ENCODE measurements around the gene FDXACB1.

The FDXACB1 gene

DNA sequence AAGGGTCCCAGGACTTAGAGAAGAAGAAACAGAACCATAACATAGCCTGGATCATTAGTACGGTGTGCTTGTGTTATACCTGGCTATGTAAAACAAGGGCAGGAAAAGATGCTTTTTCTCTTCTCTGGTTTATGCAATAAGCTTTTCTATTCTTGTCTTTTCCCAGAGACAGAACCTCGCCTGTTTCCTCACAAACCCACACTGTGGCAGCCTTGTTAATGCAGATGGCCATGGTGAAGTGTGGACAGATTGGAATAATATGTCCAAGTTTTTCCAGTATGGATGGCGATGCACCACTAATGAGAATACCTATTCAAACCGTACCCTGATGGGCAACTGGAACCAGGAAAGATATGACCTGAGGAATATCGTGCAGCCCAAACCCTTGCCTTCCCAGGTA lies 3.2 kb upstream of the FDXACB1 start:
- no peak for TF ChIP-seq EZH2 (IDR thresholded peaks at IDR 0.05; ENCODE audit: borderline replicate concordance, low read depth, low read length, severe bottlenecking)
- TF ChIP-seq, protein P1, sequence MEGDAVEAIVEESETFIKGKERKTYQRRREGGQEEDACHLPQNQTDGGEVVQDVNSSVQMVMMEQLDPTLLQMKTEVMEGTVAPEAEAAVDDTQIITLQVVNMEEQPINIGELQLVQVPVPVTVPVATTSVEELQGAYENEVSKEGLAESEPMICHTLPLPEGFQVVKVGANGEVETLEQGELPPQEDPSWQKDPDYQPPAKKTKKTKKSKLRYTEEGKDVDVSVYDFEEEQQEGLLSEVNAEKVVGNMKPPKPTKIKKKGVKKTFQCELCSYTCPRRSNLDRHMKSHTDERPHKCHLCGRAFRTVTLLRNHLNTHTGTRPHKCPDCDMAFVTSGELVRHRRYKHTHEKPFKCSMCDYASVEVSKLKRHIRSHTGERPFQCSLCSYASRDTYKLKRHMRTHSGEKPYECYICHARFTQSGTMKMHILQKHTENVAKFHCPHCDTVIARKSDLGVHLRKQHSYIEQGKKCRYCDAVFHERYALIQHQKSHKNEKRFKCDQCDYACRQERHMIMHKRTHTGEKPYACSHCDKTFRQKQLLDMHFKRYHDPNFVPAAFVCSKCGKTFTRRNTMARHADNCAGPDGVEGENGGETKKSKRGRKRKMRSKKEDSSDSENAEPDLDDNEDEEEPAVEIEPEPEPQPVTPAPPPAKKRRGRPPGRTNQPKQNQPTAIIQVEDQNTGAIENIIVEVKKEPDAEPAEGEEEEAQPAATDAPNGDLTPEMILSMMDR (IDR thresholded peaks at IDR 0.05; ENCODE audit: borderline replicate concordance, extremely low read depth, low read length, poor library complexity, severe bottlenecking) = no peak
- H3K36me3 ChIP-seq (ENCODE audit: insufficient read depth, low read length) = no peaks in the 10 kb centered on the region
- DNase-seq = no peak
- H3K27me3 ChIP-seq (ENCODE audit: insufficient read depth, low read length, poor library complexity) = no peaks in the 10 kb centered on the region
- H3K9me3 ChIP-seq (ENCODE audit: insufficient read depth, low read length, severe bottlenecking) = no peaks in the 10 kb centered on the region
- H3K4me3 ChIP-seq (ENCODE audit: low read depth in 1 of 2, low read length in 2 of 2) = no peak overlapping the region
- no peak overlapping the region for H3K27ac ChIP-seq (ENCODE audit: low read length)
- H4K20me1 ChIP-seq (ENCODE audit: insufficient read depth, low read length) = no peaks in the 10 kb centered on the region
- no peak overlapping the region for H2AFZ ChIP-seq (ENCODE audit: low read depth, low read length)
- no peak for ATAC-seq (ENCODE audit: insufficient read depth, low read depth)
- peaks cover 21% of the 10 kb centered on the region for H3K4me1 ChIP-seq (ENCODE audit: insufficient read depth, low read length)
- H3K9ac ChIP-seq (ENCODE audit: low read depth, low read length) = no peak overlapping the region
- no peak overlapping the region for H3K4me2 ChIP-seq (ENCODE audit: insufficient read depth, low read length)
- H3K79me2 ChIP-seq (ENCODE audit: insufficient read depth, low read length) = peaks cover 15% of the 10 kb centered on the region

DNA sequence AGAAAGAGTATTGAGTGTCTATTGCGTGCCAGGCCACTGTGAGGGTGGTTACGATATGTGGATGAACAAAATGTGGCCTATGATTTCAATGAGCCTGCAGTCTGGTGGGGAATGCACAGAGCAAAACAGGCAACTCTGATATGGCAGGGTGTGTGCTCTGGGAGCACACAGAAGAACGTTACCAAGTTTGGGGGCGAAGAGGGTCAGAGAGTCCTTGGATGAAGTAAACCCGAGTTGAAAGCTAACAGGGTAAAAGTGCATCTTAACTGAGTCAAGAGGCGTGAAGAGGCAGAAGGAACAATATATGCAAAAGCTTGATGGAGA lies 634 bp upstream of the FDXACB1 start:
- Histone ChIP-seq H3K27ac (ENCODE audit: low read length) (peak overlapping the region; percentile 93), H3K4me2 (ENCODE audit: insufficient read depth, low read length) (peak overlapping the region; percentile 95), H3K27me3 (ENCODE audit: insufficient read depth, low read length, poor library complexity) (no peaks in the 10 kb centered on the region), H4K20me1 (ENCODE audit: insufficient read depth, low read length) (no peaks in the 10 kb centered on the region), H3K4me1 (ENCODE audit: insufficient read depth, low read length) (peaks cover 21% of the 10 kb centered on the region), H3K79me2 (ENCODE audit: insufficient read depth, low read length) (peaks cover 15% of the 10 kb centered on the region), H3K9me3 (ENCODE audit: insufficient read depth, low read length, severe bottlenecking) (no peaks in the 10 kb centered on the region), H2AFZ (ENCODE audit: low read depth, low read length) (peak overlapping the region; percentile 97), H3K36me3 (ENCODE audit: insufficient read depth, low read length) (peaks cover 24% of the 10 kb centered on the region), H3K9ac (ENCODE audit: low read depth, low read length) (peak overlapping the region; percentile 81), H3K4me3 (ENCODE audit: low read depth in 1 of 2, low read length in 2 of 2) (peak overlapping the region; percentile 74 to 81)
- DNase-seq = no peak
- TF ChIP-seq, protein P1 (IDR thresholded peaks at IDR 0.05; ENCODE audit: borderline replicate concordance, extremely low read depth, low read length, poor library complexity, severe bottlenecking) = no peak
- TF ChIP-seq EZH2 (IDR thresholded peaks at IDR 0.05; ENCODE audit: borderline replicate concordance, low read depth, low read length, severe bottlenecking) = no peak
- peak; percentile 9 for ATAC-seq (ENCODE audit: insufficient read depth, low read depth)

DNA sequence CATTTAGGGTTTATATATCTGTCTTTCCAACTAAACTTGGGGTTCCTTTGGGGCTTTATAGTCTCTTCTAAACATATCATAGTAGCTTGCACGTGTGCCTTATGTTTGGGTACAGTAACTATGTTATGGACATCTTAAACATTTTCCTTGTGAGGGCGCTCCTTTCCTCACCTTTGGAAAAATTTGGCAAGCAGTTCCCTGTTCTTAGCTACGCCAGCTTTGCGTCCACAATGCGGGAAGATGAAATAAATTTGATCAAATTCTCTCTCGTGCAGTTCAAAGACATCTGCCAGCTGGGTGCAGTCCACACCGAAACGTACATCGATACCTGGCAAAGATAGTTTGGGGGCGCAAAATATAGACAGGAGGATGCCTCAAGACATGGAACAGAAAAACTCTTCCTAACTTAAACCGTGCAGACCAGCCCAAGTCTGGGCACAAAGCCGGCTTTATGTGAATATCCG lies 548 bp downstream of the FDXACB1 start:
- Histone ChIP-seq H3K36me3 (ENCODE audit: insufficient read depth, low read length) (peaks cover 24% of the 10 kb centered on the region), H3K4me2 (ENCODE audit: insufficient read depth, low read length) (peak overlapping the region; percentile 95), H3K27me3 (ENCODE audit: insufficient read depth, low read length, poor library complexity) (no peaks in the 10 kb centered on the region), H3K27ac (ENCODE audit: low read length) (peak overlapping the region; percentile 93), H2AFZ (ENCODE audit: low read depth, low read length) (peak overlapping the region; percentile 97), H4K20me1 (ENCODE audit: insufficient read depth, low read length) (no peaks in the 10 kb centered on the region), H3K4me3 (ENCODE audit: low read depth in 1 of 2, low read length in 2 of 2) (peak overlapping the region; percentile 74 to 81), H3K4me1 (ENCODE audit: insufficient read depth, low read length) (peaks cover 21% of the 10 kb centered on the region), H3K79me2 (ENCODE audit: insufficient read depth, low read length) (peaks cover 15% of the 10 kb centered on the region), H3K9ac (ENCODE audit: low read depth, low read length) (peak overlapping the region; percentile 81), H3K9me3 (ENCODE audit: insufficient read depth, low read length, severe bottlenecking) (no peaks in the 10 kb centered on the region)
- TF ChIP-seq, protein P1 (IDR thresholded peaks at IDR 0.05; ENCODE audit: borderline replicate concordance, extremely low read depth, low read length, poor library complexity, severe bottlenecking) = no peak
- no peak for TF ChIP-seq EZH2 (IDR thresholded peaks at IDR 0.05; ENCODE audit: borderline replicate concordance, low read depth, low read length, severe bottlenecking)
- DNase-seq (no peak), ATAC-seq (ENCODE audit: insufficient read depth, low read depth) (peak; percentile 14; the same call in 2 of the 3 replicates)
